ENCODE data around the gene SLC22A3.
"Not testable (repeated sequence)": the region's sequence is repeated elsewhere in the genome, so short reads cannot be mapped to it uniquely, and the experiment has no call there.

SLC22A3 gene

DNA sequence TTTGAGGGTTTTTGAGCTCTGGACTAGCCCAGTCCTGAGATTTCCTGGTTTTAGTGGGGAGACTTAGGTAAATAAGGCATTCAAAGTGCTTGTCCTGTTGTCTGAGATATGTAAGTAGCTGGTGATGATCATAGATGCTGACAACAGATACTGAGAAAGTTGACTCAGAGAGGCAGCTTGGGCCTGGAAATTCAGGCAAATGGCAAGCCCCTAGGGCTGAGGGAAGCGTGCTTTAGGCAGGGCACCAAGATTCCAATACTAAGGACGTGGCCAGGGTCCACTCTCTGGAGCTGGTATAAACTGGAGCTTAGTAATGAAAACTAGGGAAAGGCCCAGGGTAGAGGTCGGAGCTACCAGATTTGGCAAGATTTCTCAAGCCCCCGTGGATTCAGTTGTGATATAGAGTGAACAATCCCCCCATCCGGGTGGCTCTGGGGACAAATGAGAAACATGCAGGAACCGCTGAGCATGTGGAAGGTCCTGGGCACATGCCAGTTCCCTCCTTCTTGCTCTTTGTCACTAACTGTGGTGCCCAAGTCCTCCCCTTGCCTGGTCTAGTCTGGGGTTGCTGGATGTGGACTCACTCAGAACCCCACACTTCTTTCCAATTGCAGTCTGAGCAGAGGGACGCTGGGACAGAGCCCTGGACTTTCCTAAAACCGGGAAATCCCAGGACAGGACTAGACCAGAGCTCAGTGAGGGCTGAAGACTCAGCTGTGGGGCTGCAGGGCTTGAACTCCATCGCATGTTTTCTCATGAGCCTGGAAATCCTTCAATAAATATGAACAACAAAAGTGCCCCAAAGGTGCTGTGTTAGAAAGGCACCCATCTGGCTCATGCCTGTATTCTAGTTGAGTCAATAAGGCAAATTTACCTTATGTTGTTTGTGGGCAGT is 10.3 kb downstream of the SLC22A3 start:
- no peak for TF ChIP-seq FOXP2 (optimal IDR thresholded peaks at IDR 0.05; ENCODE audit: control extremely low read depth, extremely low read length, insufficient read depth)
- no peak for TF ChIP-seq EZH2 (IDR thresholded peaks at IDR 0.05)
- no peak for TF ChIP-seq POLR2AphosphoS5 (IDR thresholded peaks at IDR 0.05; ENCODE audit: borderline replicate concordance, low read depth, low read length)
- Histone ChIP-seq H3K27ac (no peak overlapping the region), H3K9ac (ENCODE audit: insufficient read length) (no peak overlapping the region), H3K36me3 (ENCODE audit: insufficient read depth, low read length) (no peaks in the 10 kb centered on the region), H3K9me3 (ENCODE audit: low read depth, low read length) (no peaks in the 10 kb centered on the region), H3K4me3 (no peak overlapping the region)
- DNase-seq (ENCODE audit: low read depth, low spot score): no peak

DNA sequence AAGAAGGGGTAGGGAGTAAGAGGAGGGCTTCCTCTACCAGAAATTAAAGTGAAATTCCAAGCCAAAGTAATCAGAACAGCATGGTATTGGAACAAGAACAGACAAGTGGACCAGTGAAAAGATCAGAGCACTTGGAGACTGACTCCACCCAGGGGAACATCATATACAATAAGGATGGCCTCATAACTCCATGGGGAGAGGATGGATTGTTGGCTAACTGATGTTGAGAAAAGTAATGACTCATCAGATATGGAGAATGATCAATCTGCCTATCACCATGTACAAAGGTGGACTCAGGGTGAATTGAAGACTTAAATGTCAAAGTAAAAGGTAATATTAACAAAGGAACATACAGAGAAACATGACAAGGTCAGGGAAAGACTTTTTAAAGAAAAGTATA is 12.8 kb downstream of the SLC22A3 start:
- no peak overlapping the region for H3K9ac ChIP-seq (ENCODE audit: insufficient read length)
- H3K9me3 ChIP-seq (ENCODE audit: low read depth, low read length): no peaks in the 10 kb centered on the region
- no peaks in the 10 kb centered on the region for H3K36me3 ChIP-seq (ENCODE audit: insufficient read depth, low read length)
- TF ChIP-seq EZH2 (IDR thresholded peaks at IDR 0.05) (no peak), FOXP2 (optimal IDR thresholded peaks at IDR 0.05; ENCODE audit: control extremely low read depth, extremely low read length, insufficient read depth) (no peak), POLR2AphosphoS5 (IDR thresholded peaks at IDR 0.05; ENCODE audit: borderline replicate concordance, low read depth, low read length) (no peak)
- no peak for DNase-seq (ENCODE audit: low read depth, low spot score)
- H3K27ac ChIP-seq: no peak overlapping the region
- H3K4me3 ChIP-seq: no peak overlapping the region

DNA sequence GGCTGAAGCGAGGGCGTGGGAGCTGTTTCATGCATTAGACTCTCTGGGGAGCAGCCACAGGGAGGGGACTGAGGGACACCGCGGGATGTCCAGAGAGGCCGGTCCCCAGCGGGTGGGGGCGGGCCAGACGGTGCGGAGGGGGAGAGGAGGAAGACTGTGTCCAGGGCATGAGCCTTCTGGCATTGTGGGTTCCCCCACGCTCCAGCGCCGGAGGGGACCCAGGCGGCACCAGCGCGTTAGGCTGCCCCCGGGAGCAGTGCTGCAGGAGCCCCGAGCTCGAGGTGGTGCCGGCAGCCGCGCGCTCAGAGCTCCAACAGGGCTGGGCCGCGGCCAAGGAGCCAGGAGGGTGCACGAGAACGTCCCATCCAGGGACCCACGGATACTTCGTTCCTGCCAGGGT is 14.4 kb downstream of the SLC22A3 start:
- Histone ChIP-seq H3K9me3 (ENCODE audit: low read depth, low read length) (no peaks in the 10 kb centered on the region), H3K27ac (no peak overlapping the region), H3K36me3 (ENCODE audit: insufficient read depth, low read length) (no peaks in the 10 kb centered on the region), H3K4me3 (no peak overlapping the region), H3K9ac (ENCODE audit: insufficient read length) (no peak overlapping the region)
- no peak for TF ChIP-seq EZH2 (IDR thresholded peaks at IDR 0.05)
- no peak for DNase-seq (ENCODE audit: low read depth, low spot score)

DNA sequence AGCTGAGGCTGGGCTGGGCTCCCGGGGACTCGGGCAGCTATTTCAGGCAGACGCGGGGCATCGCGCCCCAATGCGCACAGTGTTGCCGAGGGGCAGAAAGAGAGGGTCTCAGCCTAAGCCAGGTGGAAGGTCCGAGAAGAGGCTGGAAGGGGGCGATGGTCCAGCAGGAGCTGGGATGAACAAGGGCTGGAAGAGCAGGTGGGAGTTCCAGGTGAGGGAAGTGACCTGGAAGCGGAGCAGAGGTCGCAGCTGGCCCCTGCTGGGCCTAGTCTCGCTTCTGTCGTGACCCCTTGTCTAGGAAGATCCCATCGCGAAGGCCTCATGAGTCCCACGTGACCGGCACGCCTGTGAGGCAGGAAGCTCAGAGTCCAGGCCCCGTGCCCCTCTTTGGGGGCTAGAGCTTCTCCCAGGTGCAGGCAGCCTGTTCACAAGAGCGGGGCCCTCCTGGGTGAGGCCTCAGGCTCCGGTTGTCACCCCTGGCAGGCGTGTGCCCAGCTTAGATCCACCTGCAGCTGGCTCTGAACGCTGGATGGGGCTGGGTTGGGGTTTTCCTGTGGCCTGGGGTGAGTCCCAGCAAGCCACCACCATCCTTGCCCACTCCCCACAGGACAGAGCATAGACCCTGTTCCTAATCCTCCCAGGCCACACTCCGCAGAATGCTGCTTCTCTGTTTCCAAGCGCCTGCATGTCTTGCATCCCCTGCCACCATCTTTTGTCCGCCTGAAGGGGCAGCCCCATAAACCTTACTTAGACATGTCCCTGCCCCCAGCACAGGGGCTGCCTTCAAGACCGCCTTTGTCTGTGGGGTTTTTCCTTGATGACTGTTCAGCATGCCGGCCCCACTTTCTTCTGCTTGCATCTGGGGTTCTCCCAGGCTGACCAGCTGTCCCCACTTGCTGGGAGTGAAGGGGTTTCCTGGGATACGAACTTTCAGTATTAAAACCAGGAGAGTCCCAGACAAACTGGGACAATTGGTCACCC is 15.1 kb downstream of the SLC22A3 start:
- no peak for DNase-seq (ENCODE audit: low read depth, low spot score)
- no peak overlapping the region for H3K27ac ChIP-seq
- H3K9ac ChIP-seq (ENCODE audit: insufficient read length): no peak overlapping the region
- H3K36me3 ChIP-seq (ENCODE audit: insufficient read depth, low read length): no peaks in the 10 kb centered on the region
- H3K9me3 ChIP-seq (ENCODE audit: low read depth, low read length): no peaks in the 10 kb centered on the region
- H3K4me3 ChIP-seq: no peak overlapping the region
- TF ChIP-seq EZH2 (IDR thresholded peaks at IDR 0.05) (no peak), POLR2AphosphoS5 (IDR thresholded peaks at IDR 0.05; ENCODE audit: borderline replicate concordance, low read depth, low read length) (no peak), FOXP2 (optimal IDR thresholded peaks at IDR 0.05; ENCODE audit: control extremely low read depth, extremely low read length, insufficient read depth) (no peak)

DNA sequence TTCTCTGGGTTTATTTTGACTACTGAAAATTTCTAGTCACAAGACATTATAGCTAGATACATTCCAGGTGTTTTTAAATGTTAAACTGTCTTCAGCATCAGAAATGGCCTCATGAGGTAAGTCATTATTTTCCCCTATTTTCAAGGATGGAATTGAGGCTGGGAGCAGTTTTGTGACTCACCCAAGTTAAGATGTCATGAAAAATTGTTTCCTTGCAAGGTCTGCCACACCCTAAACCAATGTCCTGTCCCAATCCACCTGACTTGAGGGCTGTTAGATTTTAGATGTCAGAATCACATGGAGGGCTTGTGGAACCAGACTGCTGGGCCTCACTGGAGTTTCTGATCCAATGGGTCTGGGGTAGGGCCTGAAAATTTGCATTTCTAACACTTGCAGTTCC is 16.9 kb downstream of the SLC22A3 start:
- no peak for DNase-seq (ENCODE audit: low read depth, low spot score)
- no peaks in the 10 kb centered on the region for H3K36me3 ChIP-seq (ENCODE audit: insufficient read depth, low read length)
- H3K9me3 ChIP-seq (ENCODE audit: low read depth, low read length): no peaks in the 10 kb centered on the region
- no peak overlapping the region for H3K9ac ChIP-seq (ENCODE audit: insufficient read length)
- TF ChIP-seq FOXP2 (optimal IDR thresholded peaks at IDR 0.05; ENCODE audit: control extremely low read depth, extremely low read length, insufficient read depth) (no peak), EZH2 (IDR thresholded peaks at IDR 0.05) (no peak), POLR2AphosphoS5 (IDR thresholded peaks at IDR 0.05; ENCODE audit: borderline replicate concordance, low read depth, low read length) (no peak)
- H3K4me3 ChIP-seq: no peak overlapping the region
- H3K27ac ChIP-seq: no peak overlapping the region

DNA sequence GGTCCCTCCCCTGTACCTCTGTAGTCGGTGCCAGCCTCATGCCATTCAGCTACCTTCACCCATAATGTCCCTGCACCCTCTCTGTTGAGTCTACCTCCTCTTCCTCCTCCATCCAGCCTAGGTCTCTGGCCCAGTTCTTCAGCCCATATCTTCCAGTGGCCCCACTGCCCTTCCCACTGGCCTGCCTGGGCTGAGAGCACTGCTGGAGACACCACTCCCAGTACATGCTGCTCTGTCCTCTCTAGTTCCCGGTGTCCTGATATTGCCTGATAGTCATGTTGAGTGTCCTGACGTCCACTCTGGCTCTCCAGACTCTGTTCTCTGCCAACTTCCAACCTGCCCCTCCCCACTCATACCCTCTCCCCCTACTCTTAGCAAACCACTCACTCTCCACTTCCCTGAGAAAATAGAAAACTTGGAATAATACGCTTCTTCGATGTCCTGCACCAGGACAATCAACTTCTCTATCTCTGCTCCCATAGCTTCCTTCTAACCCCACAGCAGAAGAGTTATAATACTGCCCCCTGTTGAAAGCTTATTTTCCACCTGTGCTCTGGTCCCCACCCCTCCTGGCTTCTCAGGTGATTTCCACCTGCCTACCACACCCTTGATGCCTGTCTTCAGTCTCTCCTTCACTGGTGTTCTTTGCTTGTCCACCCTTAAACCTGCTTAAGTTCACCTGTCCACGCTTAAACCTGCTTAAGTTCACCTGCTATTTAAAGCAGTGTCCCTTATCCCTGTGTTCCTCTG is 19.8 kb downstream of the SLC22A3 start:
- no peak overlapping the region for H3K4me3 ChIP-seq
- no peaks in the 10 kb centered on the region for H3K9me3 ChIP-seq (ENCODE audit: low read depth, low read length)
- H3K27ac ChIP-seq: no peak overlapping the region
- H3K36me3 ChIP-seq (ENCODE audit: insufficient read depth, low read length): no peaks in the 10 kb centered on the region
- TF ChIP-seq EZH2 (IDR thresholded peaks at IDR 0.05) (no peak), POLR2AphosphoS5 (IDR thresholded peaks at IDR 0.05; ENCODE audit: borderline replicate concordance, low read depth, low read length) (no peak), FOXP2 (optimal IDR thresholded peaks at IDR 0.05; ENCODE audit: control extremely low read depth, extremely low read length, insufficient read depth) (no peak)
- no peak overlapping the region for H3K9ac ChIP-seq (ENCODE audit: insufficient read length)
- no peak for DNase-seq (ENCODE audit: low read depth, low spot score)

DNA sequence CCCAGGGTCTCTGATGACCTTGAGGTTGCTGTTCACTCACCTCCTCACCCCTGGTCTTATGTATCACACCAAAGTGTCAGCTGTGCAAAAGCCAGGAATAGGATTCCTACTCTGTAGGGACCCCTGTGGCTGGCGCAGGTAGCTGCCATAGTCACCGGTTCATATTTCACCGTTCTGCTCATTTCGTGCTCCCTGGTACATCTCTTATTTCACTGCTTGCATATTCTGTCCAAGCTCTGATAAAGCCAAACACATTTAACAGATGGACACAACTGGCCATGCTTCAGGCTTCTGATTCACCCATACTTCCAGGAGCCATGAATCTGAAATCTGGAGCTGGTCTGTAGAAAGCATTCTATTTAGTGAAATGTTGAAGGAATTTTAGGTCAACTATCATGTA is 20.5 kb downstream of the SLC22A3 start:
- H3K9ac ChIP-seq (ENCODE audit: insufficient read length): no peak overlapping the region
- no peak overlapping the region for H3K4me3 ChIP-seq

DNA sequence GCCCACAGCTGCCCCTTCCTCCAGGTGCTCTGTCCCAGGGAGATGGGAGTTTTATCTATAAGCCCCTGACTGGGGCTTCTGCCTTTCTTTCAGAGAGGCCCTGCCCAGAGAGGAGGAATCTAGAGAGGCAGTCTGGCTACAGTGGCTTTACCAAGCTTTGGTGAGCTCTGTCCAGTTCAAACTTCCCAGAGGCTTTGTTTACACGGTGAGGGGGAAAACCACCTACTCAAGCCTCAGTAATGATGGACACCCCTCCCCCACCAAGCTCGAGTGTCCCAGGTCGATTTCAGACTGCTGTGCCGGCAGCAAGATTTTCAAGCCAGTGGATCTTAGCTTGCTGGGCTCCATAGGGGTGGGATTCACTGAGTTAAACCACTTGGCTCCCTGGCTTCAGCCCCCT is 25.4 kb downstream of the SLC22A3 start:
- H3K36me3 ChIP-seq (ENCODE audit: insufficient read depth, low read length); DNase-seq (ENCODE audit: low read depth, low spot score); H3K9me3 ChIP-seq (ENCODE audit: low read depth, low read length); H3K27ac ChIP-seq; H3K9ac ChIP-seq (ENCODE audit: insufficient read length); H3K4me3 ChIP-seq: not testable (repeated sequence)

More for the DNA sequence above, 20.5 kb downstream of the SLC22A3 start:
- Histone ChIP-seq H3K27ac (no peak overlapping the region), H3K36me3 (ENCODE audit: insufficient read depth, low read length) (no peaks in the 10 kb centered on the region), H3K9me3 (ENCODE audit: low read depth, low read length) (no peaks in the 10 kb centered on the region)
- DNase-seq (ENCODE audit: low read depth, low spot score): no peak
- no peak for TF ChIP-seq FOXP2 (optimal IDR thresholded peaks at IDR 0.05; ENCODE audit: control extremely low read depth, extremely low read length, insufficient read depth)
- TF ChIP-seq EZH2 (IDR thresholded peaks at IDR 0.05): no peak
- no peak for TF ChIP-seq POLR2AphosphoS5 (IDR thresholded peaks at IDR 0.05; ENCODE audit: borderline replicate concordance, low read depth, low read length)

Measured in SK-N-MC (cell line).